ENCODE measurements around the gene LCP2.

The LCP2 gene

DNA sequence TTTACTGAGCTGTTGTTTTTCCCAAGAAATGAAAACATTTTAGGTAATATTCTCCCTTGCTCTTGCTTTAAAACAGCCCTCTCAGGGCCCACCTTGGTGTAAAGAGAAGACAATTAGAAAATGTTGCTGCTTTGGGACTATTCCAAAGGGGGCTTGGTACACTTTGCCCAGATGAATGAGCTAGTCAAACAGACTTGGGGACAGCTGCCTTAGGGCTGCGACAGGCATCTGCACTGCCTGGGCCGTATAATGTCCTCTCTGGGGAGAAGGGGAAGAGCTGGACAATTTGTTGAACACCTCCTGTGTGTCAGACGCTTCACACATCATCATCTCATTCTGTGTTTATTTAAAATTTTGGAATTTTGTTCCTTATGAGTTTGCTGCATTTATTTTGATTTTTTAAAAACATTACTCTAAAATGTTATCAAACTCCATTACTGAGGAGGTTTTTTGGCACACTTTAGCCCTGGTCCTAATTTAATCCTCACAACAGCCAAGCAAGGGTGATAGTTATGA, 36.0 kb downstream of the LCP2 start:
- TF ChIP-seq, protein P1, sequence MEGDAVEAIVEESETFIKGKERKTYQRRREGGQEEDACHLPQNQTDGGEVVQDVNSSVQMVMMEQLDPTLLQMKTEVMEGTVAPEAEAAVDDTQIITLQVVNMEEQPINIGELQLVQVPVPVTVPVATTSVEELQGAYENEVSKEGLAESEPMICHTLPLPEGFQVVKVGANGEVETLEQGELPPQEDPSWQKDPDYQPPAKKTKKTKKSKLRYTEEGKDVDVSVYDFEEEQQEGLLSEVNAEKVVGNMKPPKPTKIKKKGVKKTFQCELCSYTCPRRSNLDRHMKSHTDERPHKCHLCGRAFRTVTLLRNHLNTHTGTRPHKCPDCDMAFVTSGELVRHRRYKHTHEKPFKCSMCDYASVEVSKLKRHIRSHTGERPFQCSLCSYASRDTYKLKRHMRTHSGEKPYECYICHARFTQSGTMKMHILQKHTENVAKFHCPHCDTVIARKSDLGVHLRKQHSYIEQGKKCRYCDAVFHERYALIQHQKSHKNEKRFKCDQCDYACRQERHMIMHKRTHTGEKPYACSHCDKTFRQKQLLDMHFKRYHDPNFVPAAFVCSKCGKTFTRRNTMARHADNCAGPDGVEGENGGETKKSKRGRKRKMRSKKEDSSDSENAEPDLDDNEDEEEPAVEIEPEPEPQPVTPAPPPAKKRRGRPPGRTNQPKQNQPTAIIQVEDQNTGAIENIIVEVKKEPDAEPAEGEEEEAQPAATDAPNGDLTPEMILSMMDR (IDR thresholded peaks at IDR 0.05; ENCODE audit: low read depth, low read length), result no peak
- DNase-seq (ENCODE audit: extremely low read depth, low read depth), result no peak

DNA sequence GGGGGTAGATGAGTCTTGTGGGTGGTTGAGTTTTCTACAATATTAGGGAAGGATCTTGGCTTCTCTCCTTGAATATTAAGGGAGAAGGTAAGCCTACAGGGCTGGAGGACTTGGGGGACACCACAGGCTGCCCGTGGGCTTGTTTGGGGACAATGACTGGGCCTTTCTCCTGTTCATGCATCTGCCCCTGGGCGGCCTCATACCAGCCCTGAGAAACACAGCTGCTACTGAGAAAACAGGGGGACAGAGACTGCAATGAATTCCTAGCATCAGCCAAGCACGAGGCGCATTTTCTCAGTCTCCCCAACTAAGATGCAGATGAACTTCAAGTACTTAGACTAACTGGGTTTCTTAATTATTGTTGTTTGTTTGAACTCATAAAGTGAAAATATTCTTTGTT, 40.2 kb downstream of the LCP2 start:
- TF ChIP-seq, protein P1 (IDR thresholded peaks at IDR 0.05; ENCODE audit: low read depth, low read length), result no peak
- DNase-seq (ENCODE audit: extremely low read depth, low read depth), result no peak

DNA sequence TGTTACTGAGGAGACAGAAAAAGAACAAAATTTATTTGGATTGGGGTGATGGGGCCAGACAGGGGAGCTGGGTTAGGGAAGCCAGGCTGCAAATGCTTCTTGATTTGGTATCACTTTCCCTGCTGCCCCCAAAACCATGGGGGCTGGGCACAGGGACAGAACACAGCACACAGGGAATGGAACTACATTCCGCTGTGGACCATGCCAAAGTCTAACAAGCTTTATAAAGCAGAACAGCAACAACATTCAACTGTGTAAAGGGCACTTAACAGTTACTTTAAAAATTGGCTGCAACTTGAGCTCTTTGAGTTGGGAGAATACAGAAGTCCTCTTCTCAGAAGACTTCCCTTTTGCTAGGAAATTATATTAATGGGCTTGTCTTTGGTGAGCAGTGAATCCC, 41.0 kb downstream of the LCP2 start:
- TF ChIP-seq, protein P1 (IDR thresholded peaks at IDR 0.05; ENCODE audit: low read depth, low read length), result no peak
- DNase-seq (ENCODE audit: extremely low read depth, low read depth), result no peak

DNA sequence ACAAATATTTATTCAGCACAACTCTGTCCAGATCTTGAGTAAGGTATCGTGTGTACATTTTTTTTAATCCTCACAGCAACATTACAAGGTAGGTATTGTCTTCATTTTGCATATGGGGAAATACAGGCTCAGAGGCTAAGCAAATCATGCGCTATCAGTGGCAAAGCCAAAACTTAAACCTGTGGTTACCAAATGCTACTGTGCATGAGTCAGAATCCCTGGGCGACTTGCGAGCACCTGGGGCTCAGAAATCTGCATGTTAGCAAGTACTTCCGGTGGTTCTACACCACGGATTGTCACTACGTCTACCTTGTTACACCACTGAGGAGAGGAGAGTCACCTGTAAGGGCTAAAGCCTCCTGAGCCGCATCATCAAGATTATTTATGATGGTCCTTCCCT, 43.5 kb downstream of the LCP2 start:
- TF ChIP-seq, protein P1 (IDR thresholded peaks at IDR 0.05; ENCODE audit: low read depth, low read length), result no peak
- no peak for DNase-seq (ENCODE audit: extremely low read depth, low read depth)

DNA sequence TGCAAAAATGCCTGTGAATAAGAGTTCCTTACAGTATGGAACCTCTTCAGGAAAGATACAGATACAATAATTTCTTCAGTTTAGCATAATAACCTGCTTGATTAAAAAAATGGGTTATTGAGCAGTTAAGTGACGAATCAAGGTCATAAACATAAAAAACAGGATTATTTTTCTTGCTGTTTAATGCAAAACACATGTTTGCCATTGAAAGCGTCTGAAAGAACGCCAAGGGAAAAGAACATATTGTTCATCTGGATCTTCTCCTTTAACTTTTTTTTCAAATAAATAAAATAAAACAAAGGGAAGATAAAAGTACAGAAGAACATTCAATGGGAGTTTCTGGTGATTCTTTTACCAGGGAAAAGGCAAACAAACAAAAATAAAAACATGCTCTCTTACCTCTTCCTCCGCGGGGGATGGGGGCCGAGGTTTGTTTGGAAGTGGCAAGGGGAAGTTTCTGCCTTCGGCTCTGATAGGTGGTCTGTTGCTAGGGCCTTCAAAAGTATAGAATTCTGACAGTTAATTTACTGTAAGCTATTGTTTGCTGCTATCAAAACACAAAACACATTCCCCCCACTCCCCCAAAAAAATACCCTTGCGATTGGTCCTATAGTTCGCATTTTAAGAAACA, 44.7 kb downstream of the LCP2 start:
- TF ChIP-seq, protein P1 (IDR thresholded peaks at IDR 0.05; ENCODE audit: low read depth, low read length), result no peak
- DNase-seq (ENCODE audit: extremely low read depth, low read depth), result no peak

DNA sequence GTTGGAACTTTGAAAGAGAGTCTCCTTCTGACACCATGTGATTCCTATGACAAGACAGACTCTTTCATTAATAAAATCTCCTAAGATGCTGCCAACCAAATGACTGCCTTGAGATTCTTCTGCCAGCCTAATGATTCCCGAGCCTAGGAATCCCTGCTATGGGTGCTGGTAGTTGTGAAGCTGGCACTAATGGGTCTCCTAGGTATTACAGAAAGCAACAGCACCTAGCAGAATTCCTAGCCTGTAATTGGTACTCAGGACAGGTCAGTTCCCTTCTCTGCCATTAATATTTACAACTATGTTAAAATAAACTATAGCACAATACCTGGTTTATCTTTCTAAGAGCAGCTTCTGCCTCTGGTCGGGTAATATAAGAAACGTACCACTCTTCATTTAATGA, 45.5 kb downstream of the LCP2 start:
- DNase-seq (ENCODE audit: extremely low read depth, low read depth), result no peak
- TF ChIP-seq, protein P1 (IDR thresholded peaks at IDR 0.05; ENCODE audit: low read depth, low read length), result no peak

DNA sequence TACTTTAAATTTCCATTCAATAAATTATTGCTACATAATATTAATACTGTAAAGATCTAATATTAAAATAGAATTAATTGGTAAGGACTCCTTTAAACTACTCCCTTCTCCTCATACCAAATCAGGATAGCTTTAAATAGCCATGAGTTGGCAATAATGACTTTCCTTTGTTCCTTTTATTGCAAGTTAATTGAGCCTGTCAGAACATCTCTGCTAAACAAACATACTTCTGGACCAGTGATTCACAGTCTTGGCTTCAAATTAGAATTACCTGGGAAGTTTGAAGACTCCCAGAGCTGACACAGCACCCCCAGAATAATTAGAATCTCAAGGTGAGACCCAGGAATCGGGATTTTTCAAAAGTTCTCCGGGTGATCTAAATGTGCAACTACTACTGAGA, 46.1 kb downstream of the LCP2 start:
- TF ChIP-seq, protein P1 (IDR thresholded peaks at IDR 0.05; ENCODE audit: low read depth, low read length), result no peak
- no peak for DNase-seq (ENCODE audit: extremely low read depth, low read depth)
